ENCODE data around the gene ZBED1. TPM values are rescaled to one million over a fixed set of nuclear protein-coding genes. Genes with fewer than 3 reads are reported as not detected.

Gene ZBED1
- total and polyA plus RNA-seq, 9 of the 15 experiments (the other 6 are each of a cell fraction or from before 2014, with no cell fraction given), result 0.61 to 27.6 (median 13.9) TPM

DNA sequence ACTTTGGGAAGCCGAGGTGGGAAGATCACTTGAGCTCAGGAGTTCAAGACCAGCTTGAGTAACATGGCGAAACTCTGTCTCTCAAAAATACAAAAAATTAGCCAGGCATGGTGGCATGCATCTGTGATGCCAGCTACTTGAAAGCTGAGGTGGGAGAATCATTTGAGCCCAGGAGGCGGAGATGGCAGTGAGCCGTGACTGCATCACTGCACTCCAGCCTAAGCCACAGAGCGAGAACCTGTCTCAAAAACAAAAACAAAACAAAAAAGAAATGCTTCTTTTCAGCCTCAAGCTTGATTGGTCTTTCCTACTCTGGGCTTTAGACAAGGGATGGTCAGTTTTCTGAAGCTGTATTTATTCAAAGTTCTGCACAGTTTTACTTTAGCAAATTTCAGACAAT, 15.8 kb upstream of the ZBED1 start:
- H3K9me1 ChIP-seq (ENCODE audit: control insufficient read depth, insufficient read depth, low read length), result no peaks in the 10 kb centered on the region
- no peak overlapping the region for H3K9ac ChIP-seq (ENCODE audit: insufficient read depth in 1 of 2, low read depth in 2 of 2, low read length in 2 of 2)
- H3K4me2 ChIP-seq (ENCODE audit: insufficient read depth, low read length), result no peak overlapping the region
- CTCF ChIA-PET (ENCODE audit: low intra/inter-chr PET ratio), result no interaction called here
- H3K79me2 ChIP-seq (ENCODE audit: control insufficient read depth, insufficient read depth, low read length), result no peaks in the 10 kb centered on the region
- POLR2A ChIA-PET, result no interaction called here
- intact Hi-C loops (cut with micrococcal nuclease) (no loop called here), in situ Hi-C loops (cut with MboI) (no loop called here)
- no peak for FAIRE-seq
- no peaks in the 10 kb centered on the region for H3K9me3 ChIP-seq (replicated peaks; ENCODE audit: control insufficient read depth, insufficient read depth, low read depth, low read length)
- no peaks in the 10 kb centered on the region for H3K4me1 ChIP-seq (replicated peaks in 1 of 2; ENCODE audit: control insufficient read depth in 2 of 2, insufficient read depth in 2 of 2, low read length in 2 of 2)
- H3K27me3 ChIP-seq (ENCODE audit: control insufficient read depth in 2 of 2, insufficient read depth in 2 of 2, low read length in 2 of 2), result no peaks in the 10 kb centered on the region; a peak in 3 of 5 replicates
- no TSS peak for BruUV-seq (replicated peaks)
- H3K36me3 ChIP-seq (ENCODE audit: control insufficient read depth, insufficient read depth, low read length), result no peaks in the 10 kb centered on the region
- H3K27ac ChIP-seq (ENCODE audit: extremely low read depth, low read depth, low read length), result no peak overlapping the region
- H4K20me1 ChIP-seq (replicated peaks; ENCODE audit: control insufficient read depth, insufficient read depth, low read length), result no peaks in the 10 kb centered on the region
- no peak overlapping the region for H3K4me3 ChIP-seq
- WGBS (ENCODE audit: insufficient coverage, low coverage, missing lambda C conversion rate), result 3% methylated on average over 5 of the region's 5 CpGs
- ATAC-seq, result no peak
- DNase-seq (ENCODE audit: extremely low read depth in 1 of 4, low spot score in 3 of 4), result no peak
- H2AFZ ChIP-seq (ENCODE audit: low read depth, low read length), result no peak overlapping the region
- no peak for TF ChIP-seq RFX1 (IDR thresholded peaks at IDR 0.05)
- no peak for TF ChIP-seq DNMT1 (IDR thresholded peaks at IDR 0.05)
- TF ChIP-seq SMC3 (conservative IDR thresholded peaks at IDR 0.05; ENCODE audit: insufficient read depth, low read depth, low read length), result no peak
- no peak for TF ChIP-seq NCOA1 (IDR thresholded peaks at IDR 0.05; ENCODE audit: low read depth)
- TF ChIP-seq SAFB2 (IDR thresholded peaks at IDR 0.05; ENCODE audit: borderline replicate concordance, low read depth, low read length, severe bottlenecking), result no peak
- TF ChIP-seq, protein P1, sequence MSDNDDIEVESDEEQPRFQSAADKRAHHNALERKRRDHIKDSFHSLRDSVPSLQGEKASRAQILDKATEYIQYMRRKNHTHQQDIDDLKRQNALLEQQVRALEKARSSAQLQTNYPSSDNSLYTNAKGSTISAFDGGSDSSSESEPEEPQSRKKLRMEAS (CRISPR knock-in tag; IDR thresholded peaks at IDR 0.05), result no peak
- no peak for TF ChIP-seq BACH1 (tag; IDR thresholded peaks at IDR 0.05)
- TF ChIP-seq, protein P2, sequence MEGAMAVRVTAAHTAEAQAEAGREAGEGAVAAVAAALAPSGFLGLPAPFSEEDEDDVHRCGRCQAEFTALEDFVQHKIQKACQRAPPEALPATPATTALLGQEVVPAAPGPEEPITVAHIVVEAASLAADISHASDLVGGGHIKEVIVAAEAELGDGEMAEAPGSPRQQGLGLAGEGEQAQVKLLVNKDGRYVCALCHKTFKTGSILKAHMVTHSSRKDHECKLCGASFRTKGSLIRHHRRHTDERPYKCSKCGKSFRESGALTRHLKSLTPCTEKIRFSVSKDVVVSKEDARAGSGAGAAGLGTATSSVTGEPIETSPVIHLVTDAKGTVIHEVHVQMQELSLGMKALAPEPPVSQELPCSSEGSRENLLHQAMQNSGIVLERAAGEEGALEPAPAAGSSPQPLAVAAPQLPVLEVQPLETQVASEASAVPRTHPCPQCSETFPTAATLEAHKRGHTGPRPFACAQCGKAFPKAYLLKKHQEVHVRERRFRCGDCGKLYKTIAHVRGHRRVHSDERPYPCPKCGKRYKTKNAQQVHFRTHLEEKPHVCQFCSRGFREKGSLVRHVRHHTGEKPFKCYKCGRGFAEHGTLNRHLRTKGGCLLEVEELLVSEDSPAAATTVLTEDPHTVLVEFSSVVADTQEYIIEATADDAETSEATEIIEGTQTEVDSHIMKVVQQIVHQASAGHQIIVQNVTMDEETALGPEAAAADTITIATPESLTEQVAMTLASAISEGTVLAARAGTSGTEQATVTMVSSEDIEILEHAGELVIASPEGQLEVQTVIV (CRISPR knock-in tag; IDR thresholded peaks at IDR 0.05; ENCODE audit: borderline replicate concordance), result no peak
- no peak for TF ChIP-seq TSC22D4 (tag; IDR thresholded peaks at IDR 0.05)
- no peak for TF ChIP-seq PHF20 (IDR thresholded peaks at IDR 0.05; ENCODE audit: partially characterized antibody)
- TF ChIP-seq WHSC1 (IDR thresholded peaks at IDR 0.05; ENCODE audit: low read length), result no peak
- TF ChIP-seq, protein P3, sequence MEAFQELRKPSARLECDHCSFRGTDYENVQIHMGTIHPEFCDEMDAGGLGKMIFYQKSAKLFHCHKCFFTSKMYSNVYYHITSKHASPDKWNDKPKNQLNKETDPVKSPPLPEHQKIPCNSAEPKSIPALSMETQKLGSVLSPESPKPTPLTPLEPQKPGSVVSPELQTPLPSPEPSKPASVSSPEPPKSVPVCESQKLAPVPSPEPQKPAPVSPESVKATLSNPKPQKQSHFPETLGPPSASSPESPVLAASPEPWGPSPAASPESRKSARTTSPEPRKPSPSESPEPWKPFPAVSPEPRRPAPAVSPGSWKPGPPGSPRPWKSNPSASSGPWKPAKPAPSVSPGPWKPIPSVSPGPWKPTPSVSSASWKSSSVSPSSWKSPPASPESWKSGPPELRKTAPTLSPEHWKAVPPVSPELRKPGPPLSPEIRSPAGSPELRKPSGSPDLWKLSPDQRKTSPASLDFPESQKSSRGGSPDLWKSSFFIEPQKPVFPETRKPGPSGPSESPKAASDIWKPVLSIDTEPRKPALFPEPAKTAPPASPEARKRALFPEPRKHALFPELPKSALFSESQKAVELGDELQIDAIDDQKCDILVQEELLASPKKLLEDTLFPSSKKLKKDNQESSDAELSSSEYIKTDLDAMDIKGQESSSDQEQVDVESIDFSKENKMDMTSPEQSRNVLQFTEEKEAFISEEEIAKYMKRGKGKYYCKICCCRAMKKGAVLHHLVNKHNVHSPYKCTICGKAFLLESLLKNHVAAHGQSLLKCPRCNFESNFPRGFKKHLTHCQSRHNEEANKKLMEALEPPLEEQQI (IDR thresholded peaks at IDR 0.05), result no peak
- no peak for TF ChIP-seq KLF13 (tag; IDR thresholded peaks at IDR 0.05; ENCODE audit: borderline replicate concordance, low read depth)
- TF ChIP-seq, protein P4, sequence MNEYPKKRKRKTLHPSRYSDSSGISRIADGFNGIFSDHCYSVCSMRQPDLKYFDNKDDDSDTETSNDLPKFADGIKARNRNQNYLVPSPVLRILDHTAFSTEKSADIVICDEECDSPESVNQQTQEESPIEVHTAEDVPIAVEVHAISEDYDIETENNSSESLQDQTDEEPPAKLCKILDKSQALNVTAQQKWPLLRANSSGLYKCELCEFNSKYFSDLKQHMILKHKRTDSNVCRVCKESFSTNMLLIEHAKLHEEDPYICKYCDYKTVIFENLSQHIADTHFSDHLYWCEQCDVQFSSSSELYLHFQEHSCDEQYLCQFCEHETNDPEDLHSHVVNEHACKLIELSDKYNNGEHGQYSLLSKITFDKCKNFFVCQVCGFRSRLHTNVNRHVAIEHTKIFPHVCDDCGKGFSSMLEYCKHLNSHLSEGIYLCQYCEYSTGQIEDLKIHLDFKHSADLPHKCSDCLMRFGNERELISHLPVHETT (CRISPR knock-in tag; conservative IDR thresholded peaks at IDR 0.05 in 1 of 2, IDR thresholded peaks at IDR 0.05 in 1 of 2), result no peak
- no peak for TF ChIP-seq POLR2AphosphoS2 (IDR thresholded peaks at IDR 0.05; ENCODE audit: low read length)
- TF ChIP-seq HDAC6 (IDR thresholded peaks at IDR 0.05; ENCODE audit: low read depth, low read length), result no peak
- TF ChIP-seq FOXK2 (conservative IDR thresholded peaks at IDR 0.05 in 1 of 2, IDR thresholded peaks at IDR 0.05 in 1 of 2; ENCODE audit: low read depth in 2 of 2), result no peak
- TF ChIP-seq CSDE1 (IDR thresholded peaks at IDR 0.05), result no peak
